ENCODE results near the gene SRF. TPM values are rescaled to one million over a fixed set of nuclear protein-coding genes. Genes with fewer than 3 reads are reported as not detected.

The SRF gene
- total and polyA plus RNA-seq, 2 donors (not counting 1 experiment from before 2014, with no cell fraction given), result 21.7 to 22.7 TPM

DNA sequence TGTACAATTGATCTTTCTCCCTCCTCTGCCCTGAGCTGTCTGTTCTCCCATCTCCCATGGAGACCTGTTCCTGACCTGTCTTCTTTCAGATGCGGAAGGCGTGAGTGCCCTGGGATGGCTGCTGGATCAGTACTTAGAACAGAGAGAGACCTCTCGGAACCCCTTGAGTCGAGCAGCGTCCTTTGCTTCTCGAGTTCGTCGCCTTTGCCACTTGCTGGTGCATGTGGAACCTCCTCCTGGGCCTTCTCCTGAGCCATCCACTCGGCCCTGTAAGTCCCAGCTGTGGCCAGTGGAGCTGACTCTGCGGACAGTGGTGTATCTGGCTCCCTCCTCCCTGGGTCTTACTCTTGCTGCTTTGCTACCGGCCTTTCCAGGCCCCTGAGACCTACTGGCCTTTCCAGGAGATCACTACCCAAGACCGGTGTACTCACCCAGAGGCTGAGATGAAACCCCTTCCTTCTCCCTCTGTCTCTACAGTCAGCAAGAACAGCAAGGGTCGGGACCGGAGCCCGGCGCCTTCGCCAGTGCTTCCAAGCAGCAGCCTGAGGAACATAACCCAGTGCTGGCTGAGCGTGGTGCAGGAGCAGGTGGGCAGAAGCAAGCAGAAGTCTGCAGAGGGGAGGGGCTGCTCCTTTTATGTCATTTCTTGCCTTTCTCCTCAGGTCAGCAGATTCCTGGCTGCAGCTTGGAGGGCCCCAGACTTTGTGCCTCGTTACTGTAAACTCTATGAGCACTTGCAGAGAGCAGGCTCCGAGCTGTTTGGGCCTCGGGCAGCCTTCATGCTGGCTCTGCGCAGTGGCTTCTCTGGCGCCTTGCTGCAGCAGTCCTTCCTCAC, 33.4 kb downstream of the SRF start:
- no peaks in the 10 kb centered on the region for H3K9me3 Mint-ChIP-seq (ENCODE audit: insufficient read depth)
- no peak overlapping the region for H3K4me3 Mint-ChIP-seq
- intact Hi-C loops (cut with micrococcal nuclease), result no loop called here
- CTCF ChIA-PET, result interaction anchor here (0.6 kb wide), 1 partner anchor 78 kb away, joined by 3 read pairs; no protein-coding TSS in a partner anchor
- Histone ChIP-seq H3K79me2 (ENCODE audit: control insufficient read depth, insufficient read depth, low read length) (no peaks in the 10 kb centered on the region), H3K4me2 (replicated peaks; ENCODE audit: low read depth, low read length, poor library complexity, severe bottlenecking) (no peak overlapping the region), H4K20me1 (ENCODE audit: control insufficient read depth, insufficient read depth, low read length, poor library complexity, severe bottlenecking) (no peaks in the 10 kb centered on the region), H3K9ac (ENCODE audit: low read length) (no peak overlapping the region), H3K4me1 (ENCODE audit: control insufficient read depth in 2 of 2, insufficient read depth in 2 of 2, low read length in 2 of 2) (no peaks in the 10 kb centered on the region), H3K27ac (ENCODE audit: low read length in 2 of 2) (no peak overlapping the region), H3K36me3 (replicated peaks in 1 of 2; ENCODE audit: control extremely low read depth in 1 of 2, control insufficient read depth in 1 of 2, extremely low read depth in 1 of 2, insufficient read depth in 2 of 2, low read length in 1 of 2) (peaks cover 0 to 33% of the 10 kb centered on the region in 2 experiments), H3K9me3 (ENCODE audit: control extremely low read depth in 1 of 3, control insufficient read depth in 2 of 3, insufficient read depth in 1 of 3, low read length in 2 of 3) (no peaks in the 10 kb centered on the region), H3K27me3 (replicated peaks in 1 of 4; ENCODE audit: control extremely low read depth in 1 of 4, control insufficient read depth in 3 of 4, insufficient read depth in 4 of 4, low read length in 3 of 4) (no peaks in the 10 kb centered on the region), H3K4me3 (ENCODE audit: control extremely low read depth in 1 of 5, extremely low read depth in 1 of 5, insufficient read depth in 1 of 5, low read depth in 2 of 5, low read length in 4 of 5) (no peak overlapping the region), H2AFZ (ENCODE audit: insufficient read depth, low read depth, low read length, poor library complexity, severe bottlenecking) (no peak overlapping the region)
- no peak overlapping the region for H3K27ac Mint-ChIP-seq
- POLR2A ChIA-PET, result no interaction called here
- whole genome bisulfite sequencing (ENCODE audit: insufficient coverage), result 98% methylated on average over 23 of the region's 23 CpGs
- TF ChIP-seq EZH2 (IDR thresholded peaks at IDR 0.05; ENCODE audit: borderline replicate concordance, insufficient read depth, low read depth, low read length, poor library complexity, severe bottlenecking) (no peak), CTCF (IDR thresholded peaks at IDR 0.05) (no peak)
- no peak for DNase-seq
- H3K4me1 Mint-ChIP-seq, result no peaks in the 10 kb centered on the region
- no peaks in the 10 kb centered on the region for H3K27me3 Mint-ChIP-seq
- ATAC-seq (ENCODE audit: low read depth), result no peak

DNA sequence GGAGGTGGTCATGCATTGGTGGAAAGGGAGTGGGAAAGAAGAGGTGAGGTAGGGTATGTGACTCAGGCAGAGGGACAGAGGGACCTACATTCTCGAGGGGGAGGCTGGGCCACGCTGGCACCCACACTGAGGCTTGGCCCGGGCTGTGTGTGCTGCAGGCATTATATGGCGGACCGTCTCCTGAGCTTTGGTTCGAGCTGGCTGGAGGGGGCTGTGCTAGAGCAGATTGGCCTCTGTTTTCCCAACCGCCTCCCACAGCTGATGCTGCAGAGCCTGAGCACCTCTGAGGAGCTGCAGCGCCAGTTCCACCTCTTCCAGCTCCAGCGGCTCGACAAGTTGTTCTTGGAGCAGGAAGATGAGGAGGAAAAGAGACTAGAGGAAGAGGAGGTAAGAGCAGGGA, 34.8 kb downstream of the SRF start:
- H3K27ac ChIP-seq (ENCODE audit: low read length in 2 of 2), result no peak overlapping the region
- Mint-ChIP-seq H3K4me3 (no peak overlapping the region), H3K9me3 (ENCODE audit: insufficient read depth) (no peaks in the 10 kb centered on the region), H3K27me3 (no peaks in the 10 kb centered on the region), H3K27ac (no peak overlapping the region), H3K4me1 (no peaks in the 10 kb centered on the region)
- no peak overlapping the region for H3K4me3 ChIP-seq (ENCODE audit: control extremely low read depth in 1 of 5, extremely low read depth in 1 of 5, insufficient read depth in 1 of 5, low read depth in 2 of 5, low read length in 4 of 5)
- H3K79me2 ChIP-seq (ENCODE audit: control insufficient read depth, insufficient read depth, low read length), result no peaks in the 10 kb centered on the region
- intact Hi-C loops (cut with micrococcal nuclease), result no loop called here
- no peak overlapping the region for H3K9ac ChIP-seq (ENCODE audit: low read length)
- WGBS (ENCODE audit: insufficient coverage), result 96% methylated on average over 10 of the region's 10 CpGs
- CTCF ChIA-PET, result interaction anchor here (0.6 kb wide), 1 partner anchor 271 kb away, joined by 5 read pairs; no protein-coding TSS in a partner anchor
- no peaks in the 10 kb centered on the region for H4K20me1 ChIP-seq (ENCODE audit: control insufficient read depth, insufficient read depth, low read length, poor library complexity, severe bottlenecking)
- no peak overlapping the region for H3K4me2 ChIP-seq (replicated peaks; ENCODE audit: low read depth, low read length, poor library complexity, severe bottlenecking)
- DNase-seq, result no peak
- no peak overlapping the region for H2AFZ ChIP-seq (ENCODE audit: insufficient read depth, low read depth, low read length, poor library complexity, severe bottlenecking)
- POLR2A ChIA-PET, result interaction anchor here (0.7 kb wide), 1 partner anchor 28 kb away, joined by 10 read pairs; no protein-coding TSS in a partner anchor
- H3K9me3 ChIP-seq (ENCODE audit: control extremely low read depth in 1 of 3, control insufficient read depth in 2 of 3, insufficient read depth in 1 of 3, low read length in 2 of 3), result no peaks in the 10 kb centered on the region
- H3K4me1 ChIP-seq (ENCODE audit: control insufficient read depth in 2 of 2, insufficient read depth in 2 of 2, low read length in 2 of 2), result no peaks in the 10 kb centered on the region
- no peak for TF ChIP-seq EZH2 (IDR thresholded peaks at IDR 0.05; ENCODE audit: borderline replicate concordance, insufficient read depth, low read depth, low read length, poor library complexity, severe bottlenecking)
- no peak for TF ChIP-seq CTCF (IDR thresholded peaks at IDR 0.05)
- no peaks in the 10 kb centered on the region for H3K27me3 ChIP-seq (replicated peaks in 1 of 4; ENCODE audit: control extremely low read depth in 1 of 4, control insufficient read depth in 3 of 4, insufficient read depth in 4 of 4, low read length in 3 of 4)
- peaks cover 0 to 22% of the 10 kb centered on the region in 2 experiments for H3K36me3 ChIP-seq (replicated peaks in 1 of 2; ENCODE audit: control extremely low read depth in 1 of 2, control insufficient read depth in 1 of 2, extremely low read depth in 1 of 2, insufficient read depth in 2 of 2, low read length in 1 of 2)
- no peak for ATAC-seq (ENCODE audit: low read depth)

All from B cell (primary cell).